VCaP (cell line): ENCODE measurements around the gene SLC5A11.

Experiments
- H3K27ac ChIP-seq: fragments of 450-650 bp; 2 replicates; pipeline ENCODE4 v1.5.1; 2017
- TF ChIP-seq, protein P1 (sequence below): fragments of 450-650 bp; conservative IDR thresholded peaks from 2 replicates; pipeline ENCODE4 v1.5.1; 2017; ENCODE audit warnings: mild to moderate bottlenecking, moderate library complexity

The SLC5A11 gene

DNA sequence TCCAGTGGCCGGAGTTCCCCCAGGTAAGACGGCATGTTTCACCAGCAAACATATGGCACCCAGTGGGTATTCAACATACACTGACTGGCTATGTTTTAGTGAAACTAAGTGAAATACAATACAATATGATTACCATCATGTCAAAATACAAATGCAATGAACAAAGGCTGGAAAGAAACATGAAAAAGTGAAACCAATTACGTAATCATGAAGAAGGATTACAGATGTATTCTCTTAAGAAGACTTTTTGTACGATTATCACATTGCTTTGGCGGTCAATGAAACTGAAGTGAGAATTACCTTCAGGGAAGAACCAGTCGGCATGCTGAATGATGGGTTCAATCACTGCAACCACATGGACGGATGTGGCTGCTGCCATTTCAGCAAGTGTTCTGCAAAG lies 97.7 kb downstream of the SLC5A11 start:
- TF ChIP-seq, protein P1, sequence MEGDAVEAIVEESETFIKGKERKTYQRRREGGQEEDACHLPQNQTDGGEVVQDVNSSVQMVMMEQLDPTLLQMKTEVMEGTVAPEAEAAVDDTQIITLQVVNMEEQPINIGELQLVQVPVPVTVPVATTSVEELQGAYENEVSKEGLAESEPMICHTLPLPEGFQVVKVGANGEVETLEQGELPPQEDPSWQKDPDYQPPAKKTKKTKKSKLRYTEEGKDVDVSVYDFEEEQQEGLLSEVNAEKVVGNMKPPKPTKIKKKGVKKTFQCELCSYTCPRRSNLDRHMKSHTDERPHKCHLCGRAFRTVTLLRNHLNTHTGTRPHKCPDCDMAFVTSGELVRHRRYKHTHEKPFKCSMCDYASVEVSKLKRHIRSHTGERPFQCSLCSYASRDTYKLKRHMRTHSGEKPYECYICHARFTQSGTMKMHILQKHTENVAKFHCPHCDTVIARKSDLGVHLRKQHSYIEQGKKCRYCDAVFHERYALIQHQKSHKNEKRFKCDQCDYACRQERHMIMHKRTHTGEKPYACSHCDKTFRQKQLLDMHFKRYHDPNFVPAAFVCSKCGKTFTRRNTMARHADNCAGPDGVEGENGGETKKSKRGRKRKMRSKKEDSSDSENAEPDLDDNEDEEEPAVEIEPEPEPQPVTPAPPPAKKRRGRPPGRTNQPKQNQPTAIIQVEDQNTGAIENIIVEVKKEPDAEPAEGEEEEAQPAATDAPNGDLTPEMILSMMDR, result no peak
- H3K27ac ChIP-seq, result no peak overlapping the region

DNA sequence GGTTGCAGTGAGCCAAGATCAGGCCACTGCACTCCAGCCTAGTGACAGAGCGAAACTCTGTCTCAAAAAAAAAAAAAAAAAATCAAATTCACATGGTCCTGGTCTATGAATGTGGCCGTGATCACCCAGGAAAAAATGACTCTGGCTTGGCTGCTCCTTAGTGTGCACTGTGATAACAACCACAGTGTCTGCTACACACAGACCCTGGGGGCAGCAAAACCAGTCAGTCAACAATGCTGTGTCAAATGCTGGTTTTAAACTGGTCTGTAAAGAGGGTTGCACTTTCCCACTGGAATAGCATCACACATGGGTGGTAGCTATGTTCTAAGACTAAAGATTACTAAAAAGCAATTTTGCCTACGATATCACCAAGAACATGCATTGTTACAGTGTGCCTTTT lies 98.4 kb downstream of the SLC5A11 start:
- TF ChIP-seq, protein P1, result no peak
- no peak overlapping the region for H3K27ac ChIP-seq

DNA sequence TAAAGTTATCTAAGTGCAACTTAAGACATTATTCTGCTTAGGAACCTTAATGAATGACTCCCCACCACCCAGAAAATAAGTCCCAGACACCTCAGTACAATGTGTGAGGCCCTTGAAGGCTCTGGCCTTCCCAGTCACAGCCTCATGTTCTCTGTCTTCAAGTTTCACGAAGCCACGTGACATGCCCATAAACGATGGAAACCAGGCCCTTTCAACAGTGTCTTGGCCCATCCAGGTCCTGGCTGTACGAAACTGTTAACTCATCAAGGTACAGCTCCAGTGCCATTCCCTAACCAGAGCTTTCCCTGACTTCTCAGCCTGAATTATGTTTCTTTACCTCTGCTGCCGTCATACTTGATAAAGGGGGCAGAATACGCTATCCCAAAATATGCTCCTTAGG lies 100.4 kb downstream of the SLC5A11 start:
- no peak overlapping the region for H3K27ac ChIP-seq
- TF ChIP-seq, protein P1, result no peak

DNA sequence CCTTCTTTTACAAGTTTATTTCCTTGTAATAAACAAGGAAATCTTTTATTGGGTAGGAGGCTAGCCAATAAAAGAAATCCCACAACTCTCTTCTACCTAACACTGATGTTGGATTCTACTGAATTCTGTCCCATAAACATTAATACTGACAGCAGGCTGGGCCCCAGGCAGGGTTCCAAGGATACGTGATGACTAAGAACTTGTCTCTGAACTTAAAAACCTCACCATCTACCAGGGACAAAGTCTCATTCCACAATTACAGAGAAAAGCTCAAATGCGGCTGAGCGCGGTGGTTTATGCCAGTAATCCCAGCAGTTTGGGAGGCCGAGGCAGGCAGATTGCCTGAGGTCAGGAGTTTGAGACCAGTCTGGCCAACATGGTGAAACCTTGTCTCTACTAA lies 104.5 kb downstream of the SLC5A11 start:
- TF ChIP-seq, protein P1, result no peak
- no peak overlapping the region for H3K27ac ChIP-seq

DNA sequence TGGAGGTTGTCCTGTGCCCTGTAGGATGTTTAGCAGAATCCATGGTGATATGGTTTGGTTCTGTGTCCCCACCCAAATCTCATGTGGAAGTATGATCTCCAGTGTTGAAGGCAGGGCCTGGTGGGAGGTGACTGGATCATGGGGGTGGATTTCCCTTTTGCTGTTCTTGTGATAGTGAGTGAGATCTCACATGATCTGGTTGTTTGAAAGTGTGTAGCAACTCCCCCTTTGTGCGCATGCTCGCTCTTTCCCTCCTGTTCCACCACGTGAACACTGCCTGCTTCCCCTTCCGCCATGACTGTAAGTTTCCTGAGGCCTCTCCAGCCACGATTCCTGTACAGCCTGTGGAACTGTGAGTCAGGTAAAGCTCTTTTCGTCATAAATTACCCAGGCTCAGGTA lies 107.5 kb downstream of the SLC5A11 start:
- TF ChIP-seq, protein P1, result no peak
- H3K27ac ChIP-seq, result peak overlapping the region; percentile 68

DNA sequence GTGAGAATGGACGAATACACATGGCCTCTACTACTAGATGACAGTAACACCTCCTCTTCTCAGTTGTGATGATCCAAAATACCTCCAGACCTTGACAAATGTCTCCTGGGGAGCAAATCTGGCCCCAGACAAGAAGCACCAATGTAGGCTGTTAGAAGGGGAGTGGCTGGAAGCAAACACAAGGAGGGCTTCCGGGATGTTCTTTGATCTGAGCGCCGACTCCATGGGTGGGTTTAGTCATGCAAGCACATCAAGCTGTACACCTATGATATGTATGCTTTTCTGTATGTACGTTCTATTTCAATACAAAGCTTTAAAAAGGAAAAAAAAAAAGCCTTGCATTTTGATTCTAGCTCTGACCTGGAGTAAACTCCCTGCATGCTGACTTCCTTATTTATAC lies 108.0 kb downstream of the SLC5A11 start:
- H3K27ac ChIP-seq, result peak overlapping the region; percentile 68
- TF ChIP-seq, protein P1, result no peak

DNA sequence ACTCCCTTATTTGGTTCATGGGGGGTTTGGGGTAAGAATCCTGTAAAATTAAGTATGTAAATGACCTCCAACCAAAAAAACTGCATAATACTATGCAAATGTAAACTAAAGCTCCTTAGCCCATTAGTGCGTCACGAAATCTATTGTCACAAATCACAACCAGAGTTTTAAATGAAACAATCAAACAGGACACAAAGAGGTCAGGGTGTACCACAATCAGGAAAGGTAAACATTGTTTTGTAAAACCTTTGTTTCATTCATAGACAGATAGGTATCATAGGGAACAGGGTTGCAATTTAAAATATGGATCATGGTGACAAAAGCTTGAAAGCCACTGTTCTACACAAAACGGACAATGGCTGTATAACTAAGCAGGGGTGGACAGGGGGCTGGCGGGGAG lies 108.4 kb downstream of the SLC5A11 start:
- H3K27ac ChIP-seq, result peak overlapping the region; percentile 68
- TF ChIP-seq, protein P1, result no peak
